Effector memory CD4-positive, alpha-beta T cell (primary cell): ENCODE measurements around the gene CXXC5.

Experiments used
- DNase-seq, 3 donors: peaks; one replicate each; pipeline ENCODE4 v3.0.0-alpha.2; 2020
- H3K27ac ChIP-seq: 2 replicates; pipeline ENCODE4 v1.7.0; 2013; ENCODE audit warnings: mild to moderate bottlenecking, low read length, moderate library complexity; ENCODE audit not compliant: insufficient read depth, poor library complexity, severe bottlenecking
- H3K27me3 ChIP-seq: replicated peaks from 2 replicates; pipeline ENCODE4 v1.7.0; 2013; ENCODE audit warnings: mild to moderate bottlenecking, low read length; ENCODE audit not compliant: insufficient read depth, control insufficient read depth, poor library complexity, severe bottlenecking
- H3K36me3 ChIP-seq: 2 replicates; pipeline ENCODE4 v1.7.0; 2013; ENCODE audit warnings: mild to moderate bottlenecking, low read length, moderate library complexity; ENCODE audit not compliant: control insufficient read depth, insufficient read depth
- H3K4me1 ChIP-seq: 2 replicates; pipeline ENCODE4 v1.7.0; 2013; ENCODE audit warnings: low read length, mild to moderate bottlenecking; ENCODE audit not compliant: control insufficient read depth, insufficient read depth, poor library complexity, severe bottlenecking
- H3K4me3 ChIP-seq: 2 replicates; pipeline ENCODE4 v1.7.0; 2013; ENCODE audit warnings: low read length, low read depth, mild to moderate bottlenecking; ENCODE audit not compliant: insufficient read depth, poor library complexity, severe bottlenecking
- H3K9me3 ChIP-seq: 2 replicates; pipeline ENCODE4 v1.7.0; 2013; ENCODE audit warnings: mild to moderate bottlenecking, low read length, moderate library complexity; ENCODE audit not compliant: control insufficient read depth

The CXXC5 gene

GRCh38 chr5:139658928-139659667 lies 10.9 kb downstream of the CXXC5 start:
- Histone ChIP-seq H3K36me3 (no peaks in the 10 kb centered on the region), H3K9me3 (no peaks in the 10 kb centered on the region), H3K4me3 (no peak overlapping the region), H3K4me1 (no peaks in the 10 kb centered on the region), H3K27me3 (no peaks in the 10 kb centered on the region), H3K27ac (no peak overlapping the region)
- DNase-seq: no peak

DNA sequence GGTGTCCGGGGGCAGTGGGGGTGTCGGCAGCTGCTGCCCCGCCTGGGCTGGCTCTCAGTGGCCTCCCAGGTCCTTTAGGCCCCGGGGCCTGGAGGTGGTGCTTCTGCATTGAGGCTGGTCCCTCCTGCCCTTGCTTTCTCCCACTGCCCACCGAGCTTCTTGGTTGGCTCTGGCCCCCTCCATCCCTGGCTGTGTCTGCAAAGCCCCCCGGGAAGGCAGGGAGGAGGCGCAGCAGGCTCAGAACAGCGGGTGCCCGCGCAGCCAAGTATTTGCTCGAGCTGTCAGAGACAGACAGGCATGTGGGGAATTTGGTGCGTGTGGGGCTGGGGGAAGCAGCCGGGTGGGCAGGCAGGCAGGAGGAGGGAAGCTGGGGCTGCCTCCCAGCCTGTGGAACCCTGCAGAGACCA lies 11.5 kb downstream of the CXXC5 start:
- H3K27me3 ChIP-seq: no peaks in the 10 kb centered on the region
- H3K4me1 ChIP-seq: no peaks in the 10 kb centered on the region
- H3K36me3 ChIP-seq: no peaks in the 10 kb centered on the region
- H3K4me3 ChIP-seq: no peak overlapping the region
- DNase-seq: no peak
- H3K9me3 ChIP-seq: no peaks in the 10 kb centered on the region
- no peak overlapping the region for H3K27ac ChIP-seq

DNA sequence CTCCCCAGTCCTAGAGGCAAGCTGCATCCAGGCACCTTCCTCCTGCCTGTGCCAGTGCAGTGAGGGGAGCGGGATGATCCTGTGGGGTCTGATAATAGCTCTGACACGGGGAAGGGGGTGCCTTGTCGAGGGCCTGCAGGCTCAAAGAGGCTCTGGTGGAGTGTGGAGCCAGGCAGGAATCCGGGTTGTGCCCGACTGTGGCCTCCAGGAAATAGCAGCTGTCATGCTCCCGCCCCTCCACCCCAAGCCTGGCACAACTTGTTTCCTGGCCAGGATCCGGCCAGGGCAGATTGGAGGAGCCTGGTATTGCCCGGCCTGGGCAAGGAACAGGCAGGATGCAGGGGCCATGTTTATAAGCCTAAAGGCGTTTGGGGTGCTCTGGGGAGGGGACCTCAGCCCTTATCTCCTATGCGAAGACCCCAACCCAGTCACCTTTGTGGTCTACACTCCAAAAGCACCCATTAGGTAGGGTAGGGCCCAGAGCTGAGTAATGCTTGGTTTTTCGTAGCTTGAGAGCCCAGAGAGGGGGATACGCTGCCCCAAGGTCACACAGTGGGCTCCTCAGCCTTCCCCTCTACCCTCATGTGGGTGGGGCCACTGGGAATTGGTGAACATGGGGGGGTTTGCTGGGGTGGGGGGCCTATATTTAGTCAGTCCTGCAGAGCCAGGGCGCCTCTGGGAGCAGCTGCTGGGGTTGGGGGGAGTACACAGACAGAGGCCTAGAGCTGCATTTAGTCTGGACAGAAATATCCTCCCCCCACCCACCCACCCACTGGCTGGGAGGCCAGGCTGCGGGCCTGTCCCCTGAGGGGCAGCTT lies 12.2 kb downstream of the CXXC5 start:
- Histone ChIP-seq H3K36me3 (no peaks in the 10 kb centered on the region), H3K27me3 (no peaks in the 10 kb centered on the region), H3K27ac (no peak overlapping the region), H3K9me3 (no peaks in the 10 kb centered on the region), H3K4me3 (no peak overlapping the region), H3K4me1 (no peaks in the 10 kb centered on the region)
- DNase-seq: no peak

- DNase-seq: no peak
- H3K4me1 ChIP-seq: no peaks in the 10 kb centered on the region
- H3K4me3 ChIP-seq: no peak overlapping the region
- no peaks in the 10 kb centered on the region for H3K9me3 ChIP-seq
- no peaks in the 10 kb centered on the region for H3K36me3 ChIP-seq
- H3K27ac ChIP-seq: no peak overlapping the region
- H3K27me3 ChIP-seq: no peaks in the 10 kb centered on the region
Observed at GRCh38 chr5:139660923-139661814, 13.0 kb downstream of the CXXC5 start.

DNA sequence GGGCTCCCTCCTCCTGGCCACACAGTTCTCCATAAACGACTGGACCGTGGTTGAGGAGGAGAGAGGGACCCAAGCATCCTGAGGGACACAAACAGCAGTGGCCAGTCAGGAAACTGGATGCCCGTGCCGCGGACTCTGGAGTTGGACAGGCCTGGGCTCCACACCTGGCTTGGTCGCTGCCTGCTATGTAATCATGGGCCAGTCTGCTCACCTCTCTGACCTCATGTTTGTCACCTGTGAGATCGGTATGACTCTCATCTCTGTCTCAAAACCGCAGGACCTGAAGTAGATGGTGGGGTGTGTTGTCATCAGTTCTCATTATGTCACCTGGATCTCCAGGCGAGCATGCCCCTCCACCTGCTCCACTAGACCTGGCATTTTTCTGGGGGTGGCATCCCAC lies 14.5 kb downstream of the CXXC5 start:
- DNase-seq: no peak
- Histone ChIP-seq H3K9me3 (no peaks in the 10 kb centered on the region), H3K4me1 (peaks cover 9% of the 10 kb centered on the region), H3K4me3 (no peak overlapping the region), H3K27me3 (no peaks in the 10 kb centered on the region), H3K36me3 (no peaks in the 10 kb centered on the region), H3K27ac (no peak overlapping the region)

DNA sequence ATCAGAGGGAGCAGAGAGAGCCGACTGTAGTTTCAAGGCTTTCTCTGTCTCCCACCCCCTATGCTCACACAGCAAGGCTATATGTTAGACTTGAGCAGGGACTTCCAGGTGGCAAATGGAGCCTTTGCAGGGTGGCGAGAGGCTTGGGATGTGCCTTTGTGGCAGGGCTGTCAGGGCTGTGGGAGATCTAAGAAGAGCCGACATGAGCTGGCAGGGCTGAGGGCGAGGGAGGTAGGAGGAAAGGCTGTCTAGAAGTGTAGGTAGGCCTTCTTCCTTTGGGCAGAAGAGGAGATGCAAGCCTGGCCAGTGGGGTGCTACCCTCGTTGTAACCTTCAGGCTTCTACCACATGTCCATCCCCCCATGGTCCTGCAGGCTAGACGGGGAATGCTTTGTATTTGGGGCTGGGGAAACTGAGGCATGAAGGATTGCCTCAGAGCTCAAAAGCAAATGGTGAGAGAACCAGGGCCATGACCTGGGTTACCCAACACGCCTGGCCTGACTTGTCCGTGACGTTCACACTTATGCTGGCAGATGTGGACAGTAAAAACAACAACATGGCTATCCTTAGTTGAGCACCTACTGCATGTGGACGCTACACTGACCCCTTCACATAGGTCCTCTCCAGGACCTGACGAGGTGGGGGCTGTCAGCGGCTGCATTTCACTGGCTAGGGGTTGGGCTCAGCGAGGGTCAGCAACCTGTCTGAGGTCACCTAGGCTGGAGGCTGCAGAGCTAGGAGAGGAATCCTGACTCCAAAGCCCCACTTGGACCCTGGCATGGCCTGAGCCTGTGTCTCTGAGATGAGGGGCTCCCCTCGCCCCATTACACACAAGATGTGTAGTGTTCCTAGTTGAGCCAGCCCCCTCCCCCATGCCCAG lies 15.3 kb downstream of the CXXC5 start:
- Histone ChIP-seq H3K27ac (no peak overlapping the region), H3K4me3 (no peak overlapping the region), H3K9me3 (no peaks in the 10 kb centered on the region), H3K27me3 (no peaks in the 10 kb centered on the region), H3K36me3 (no peaks in the 10 kb centered on the region), H3K4me1 (peaks cover 13% of the 10 kb centered on the region)
- no peak for DNase-seq

DNA sequence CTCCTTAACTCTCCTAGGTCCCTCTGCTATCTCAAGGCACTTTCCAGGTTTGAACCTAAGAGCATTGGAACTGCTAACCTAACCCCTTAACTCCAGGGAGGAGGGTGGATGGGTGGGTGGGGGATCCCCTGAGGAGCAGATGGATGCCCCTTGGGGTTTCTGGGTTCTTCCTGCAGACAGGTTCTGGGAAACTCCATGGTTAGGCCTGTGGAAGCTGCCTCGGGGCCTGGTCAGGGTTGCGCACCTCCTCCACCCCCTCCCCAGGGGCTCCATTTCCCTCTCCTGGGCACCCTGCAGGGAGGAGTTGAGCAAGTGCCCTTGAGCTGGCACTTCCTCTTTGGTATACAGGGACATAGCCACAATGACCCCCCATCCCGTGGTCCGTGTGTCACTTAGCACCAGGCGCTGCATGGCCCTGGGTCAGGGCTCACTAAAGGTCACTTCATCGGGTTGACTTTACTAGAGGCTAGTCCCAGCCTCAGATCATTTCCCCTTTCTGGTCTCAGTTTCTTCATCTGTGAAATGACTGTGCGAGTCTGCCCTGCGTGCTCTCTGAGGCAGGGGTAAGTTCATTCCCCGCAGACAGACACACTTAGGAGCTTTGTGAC lies 16.0 kb downstream of the CXXC5 start:
- Histone ChIP-seq H3K9me3 (no peaks in the 10 kb centered on the region), H3K27ac (no peak overlapping the region), H3K4me1 (peaks cover 21% of the 10 kb centered on the region), H3K27me3 (no peaks in the 10 kb centered on the region), H3K4me3 (no peak overlapping the region), H3K36me3 (no peaks in the 10 kb centered on the region)
- no peak for DNase-seq

GRCh38 chr5:139664727-139665351 lies 16.7 kb downstream of the CXXC5 start:
- H3K4me1 ChIP-seq: peaks cover 23% of the 10 kb centered on the region
- H3K4me3 ChIP-seq: no peak overlapping the region
- no peaks in the 10 kb centered on the region for H3K36me3 ChIP-seq
- H3K9me3 ChIP-seq: no peaks in the 10 kb centered on the region
- DNase-seq: no peak
- no peak overlapping the region for H3K27ac ChIP-seq
- no peaks in the 10 kb centered on the region for H3K27me3 ChIP-seq

- Histone ChIP-seq H3K27ac (no peak overlapping the region), H3K4me1 (peaks cover 23% of the 10 kb centered on the region)
Observed at GRCh38 chr5:139665626-139666025, 17.5 kb downstream of the CXXC5 start.

More at GRCh38 chr5:139665626-139666025, 17.5 kb downstream of the CXXC5 start:
- Histone ChIP-seq H3K4me3 (no peak overlapping the region), H3K36me3 (no peaks in the 10 kb centered on the region), H3K27me3 (no peaks in the 10 kb centered on the region), H3K9me3 (no peaks in the 10 kb centered on the region)
- no peak for DNase-seq
